Ovary (tissue), 3 donors: ENCODE results near the gene PI4KA.

Source experiments
- CTCF ChIP-seq, 3 donors: fragments of 450-650 bp in 2 of 3; fragments of 200-600 bp in 1 of 3; IDR thresholded peaks; one replicate each; pipeline versions ENCODE4 v1.5.1 to v1.8.0; 2016 to 2022; ENCODE audit warnings: antibody characterized with exemption in 3 of 3, mild to moderate bottlenecking in 1 of 3
- EP300 ChIP-seq: sonication (generic); formaldehyde crosslinking; IDR thresholded peaks from one replicate; pipeline ENCODE4 v1.6.1; 2017; ENCODE audit warnings: antibody characterized with exemption
- donor health status: DM: no; HTN: no; CAD: no.

- TF ChIP-seq CTCF (IDR thresholded peaks at IDR 0.05), result no peak
- TF ChIP-seq EP300, result no peak
Observed at GRCh38 chr22:20798218-20798617, 60.4 kb downstream of the PI4KA start.
